Fibroblast of mammary gland (primary cell): ENCODE results near the gene LSM5.

Experiments
- DNase-seq: peaks from one replicate; pipeline ENCODE4 v3.0.0-alpha.2; 2010; ENCODE audit warnings: low read depth
- H3K4me3 ChIP-seq: 2 replicates; pipeline ENCODE4 v1.5.1; 2011; ENCODE audit warnings: low read depth, mild to moderate bottlenecking, low read length, moderate library complexity; ENCODE audit not compliant: control insufficient read depth
- CTCF ChIP-seq: conservative IDR thresholded peaks from 2 replicates; pipeline ENCODE4 v1.5.1; 2011; ENCODE audit warnings: low read depth, low read length, inconsistent platforms; ENCODE audit not compliant: control insufficient read depth, insufficient read depth

Gene LSM5

GRCh38 chr7:32496052-32496813, 6.1 kb upstream of the LSM5 start:
- peak overlapping the region; percentile 60 for H3K4me3 ChIP-seq
- DNase-seq: no peak
- TF ChIP-seq CTCF: no peak

DNA sequence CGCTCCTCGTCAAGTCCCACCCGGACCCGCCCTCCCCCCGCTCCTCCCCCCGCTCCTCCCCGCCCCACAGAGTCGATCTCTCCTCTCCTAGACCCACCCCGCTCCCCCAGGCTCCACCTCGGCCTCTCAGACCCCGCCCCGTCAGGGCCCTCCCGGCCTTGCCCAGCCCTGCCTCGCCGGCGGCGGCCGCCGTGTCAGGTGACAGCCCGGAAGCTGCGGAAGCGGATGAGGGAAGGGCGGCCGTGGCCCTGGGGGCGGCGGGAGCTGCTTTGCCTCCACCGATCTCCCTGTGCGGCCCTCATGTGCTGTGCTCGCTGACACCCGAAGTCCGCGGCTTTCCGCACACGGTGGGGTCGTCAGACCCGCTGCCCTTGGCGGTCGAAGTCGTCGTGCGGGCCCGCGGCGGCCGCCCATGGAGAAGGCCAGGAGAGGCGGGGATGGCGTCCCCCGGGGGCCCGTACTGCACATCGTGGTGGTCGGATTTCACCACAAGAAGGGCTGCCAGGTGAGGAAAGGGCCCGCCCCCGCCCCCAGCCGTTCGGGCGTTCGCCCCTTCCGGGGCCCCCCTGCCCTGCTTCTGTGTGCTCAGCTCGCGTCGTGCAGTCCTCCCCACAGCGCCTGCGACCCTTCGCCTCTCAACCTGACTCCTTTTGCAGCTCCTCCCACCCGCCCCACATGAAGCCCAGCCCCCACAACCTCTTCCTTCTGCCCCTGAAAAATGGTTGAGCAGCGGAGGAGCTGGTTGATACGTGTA, 5.3 kb upstream of the LSM5 start, which contains the start of gene AVL9:
Gene AVL9, plus strand, starts transcription at position 192 of the 754 bp plus-strand sequence. Its CDS starts 221 bp downstream, at position 413.
- H3K4me3 ChIP-seq: peak within 1 kb of the TSS; percentile 86
- no peak for TF ChIP-seq CTCF
- peak; percentile 91 for DNase-seq

DNA sequence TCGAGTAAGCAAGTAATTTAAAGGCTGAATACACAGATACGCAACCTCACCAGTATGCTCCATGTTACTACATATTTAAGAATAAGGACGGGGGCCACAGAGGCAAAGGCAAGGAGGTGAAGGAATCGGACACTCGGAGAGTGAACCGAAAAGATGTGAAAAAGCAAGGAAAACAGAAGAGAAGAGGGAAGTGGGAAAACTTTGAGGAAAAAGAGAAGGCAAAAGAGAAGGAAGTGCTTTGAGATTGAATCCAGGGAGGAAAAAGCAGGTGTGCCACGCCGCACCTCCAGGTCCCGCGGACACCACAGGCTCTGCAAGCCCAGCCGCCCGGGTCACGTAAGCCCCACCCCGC, 4.7 kb upstream of the LSM5 start:
- H3K4me3 ChIP-seq: peak overlapping the region; percentile 86
- TF ChIP-seq CTCF: no peak

DNA sequence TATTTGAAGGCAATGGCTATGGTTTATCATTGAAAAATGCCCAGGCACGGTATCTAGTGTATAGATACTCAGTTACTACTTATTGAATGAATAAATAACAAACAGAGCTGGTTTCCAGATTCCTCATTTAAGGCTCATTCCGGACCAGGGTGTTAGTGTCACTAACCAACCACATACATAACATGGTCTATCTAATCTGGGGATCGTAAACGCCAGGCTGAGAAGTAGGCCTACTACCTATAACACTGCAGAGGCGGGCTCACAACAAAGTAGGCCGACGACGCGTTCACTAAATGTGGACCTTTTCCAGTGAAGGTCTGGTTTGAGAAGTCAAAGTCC, 423 bp downstream of the LSM5 start:
- no peak for DNase-seq
- peak overlapping the region; percentile 96 for H3K4me3 ChIP-seq
- TF ChIP-seq CTCF: no peak

More for the DNA sequence above, 4.7 kb upstream of the LSM5 start:
- DNase-seq: no peak

- no peak for TF ChIP-seq CTCF
- no peak overlapping the region for H3K4me3 ChIP-seq
- no peak for DNase-seq
These were observed 8.3 kb downstream of the LSM5 start for GRCh38 chr7:32481921-32482320.

DNA sequence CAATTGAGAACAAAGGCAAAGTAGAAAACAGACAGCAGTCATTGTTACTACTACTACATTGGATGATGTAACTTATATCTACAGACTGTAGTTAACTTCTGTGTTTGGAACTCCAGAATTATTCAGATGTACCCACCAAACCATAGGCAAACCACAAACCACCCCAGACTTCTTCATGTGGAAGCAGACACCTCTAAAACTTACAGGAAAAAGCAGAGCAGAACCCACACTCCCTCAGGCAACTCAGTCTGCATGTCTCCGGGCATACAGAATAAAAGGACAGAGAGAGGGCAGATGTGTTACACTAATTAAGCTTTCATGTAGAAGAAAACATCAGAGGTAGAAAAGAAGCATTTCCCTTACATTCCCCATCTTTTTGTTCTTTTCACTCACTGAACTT, 9.0 kb downstream of the LSM5 start:
- DNase-seq: no peak
- TF ChIP-seq CTCF: no peak
- no peak overlapping the region for H3K4me3 ChIP-seq
